OCI-LY7 (cell line): Measurements from ENCODE around the gene BRMS1. TPM values are rescaled to one million over a fixed set of nuclear protein-coding genes. Genes with fewer than 3 reads are reported as not detected.
"Not testable (repeated sequence)": the region's sequence is repeated elsewhere in the genome, so short reads cannot be mapped to it uniquely, and the experiment has no call there.

Source experiments
- BruUV-seq: library from RNA; stranded (reverse); fragments of 400-500 nt; replicated peaks from 2 replicates; lab custom pipeline; 2021; lab: Mats Ljungman, UMichigan
- CTCF ChIA-PET: fragments of 300-600 bp; sonication (Branson Sonifier 250); formaldehyde crosslinking; loops from one replicate; lab custom pipeline; 2022; ENCODE audit warnings: antibody characterized with exemption; ENCODE audit not compliant: unreplicated experiment; lab: Charles Lee
- POLR2A ChIA-PET: fragments of 300-600 bp; sonication (Branson Sonifier 250); formaldehyde crosslinking; loops from one replicate; lab custom pipeline; 2022; ENCODE audit warnings: antibody characterized with exemption; lab: Charles Lee
- DNase-seq: peaks from one replicate; pipeline ENCODE4 v3.0.0-alpha.2; 2015; ENCODE audit warnings: low spot score
- H2AFZ ChIP-seq: fragments of 200-600 bp; sonication (generic), shearing (Covaris generic); 2 replicates; pipeline ENCODE4 v1.6.1; 2014; ENCODE audit warnings: mild to moderate bottlenecking, antibody characterized with exemption, low read length, moderate library complexity
- H3K27ac ChIP-seq: fragments of 200-600 bp; sonication (generic); 2 replicates; pipeline ENCODE4 v1.5.1; 2014; ENCODE audit warnings: mixed run types, low read depth, mild to moderate bottlenecking, moderate library complexity, low read length, inconsistent platforms; ENCODE audit not compliant: poor library complexity, severe bottlenecking
- H3K36me3 ChIP-seq: fragments of 200-600 bp; sonication (generic); 2 replicates; pipeline ENCODE4 v1.6.1; 2014; ENCODE audit warnings: mild to moderate bottlenecking, antibody characterized with exemption, low read length, moderate library complexity, mixed read lengths; ENCODE audit not compliant: insufficient read depth
- H3K4me1 ChIP-seq: fragments of 200-600 bp; sonication (generic); 2 replicates; pipeline ENCODE4 v1.5.1; 2014; ENCODE audit warnings: mild to moderate bottlenecking, low read length; ENCODE audit not compliant: insufficient read depth, poor library complexity, severe bottlenecking
- H3K4me2 ChIP-seq: fragments of 200-600 bp; sonication (generic); 2 replicates; pipeline ENCODE4 v1.6.1; 2014; ENCODE audit warnings: mild to moderate bottlenecking, low read length
- H3K4me3 ChIP-seq: fragments of 200-600 bp; sonication (generic); 2 replicates; pipeline ENCODE4 v1.5.1; 2014; ENCODE audit warnings: mild to moderate bottlenecking, low read depth, low read length; ENCODE audit not compliant: poor library complexity, severe bottlenecking
- H3K79me2 ChIP-seq: fragments of 200-600 bp; sonication (generic); 2 replicates; pipeline ENCODE4 v1.6.1; 2016; ENCODE audit warnings: low read depth, mild to moderate bottlenecking, low read length, moderate library complexity, mixed read lengths; ENCODE audit not compliant: insufficient read depth
- H3K9me2 ChIP-seq: fragments of 200-600 bp; sonication (generic); 2 replicates; pipeline ENCODE4 v1.6.1; 2016; ENCODE audit warnings: mild to moderate bottlenecking, low read length, mixed read lengths; ENCODE audit not compliant: insufficient read depth
- H3K9me3 ChIP-seq: fragments of 200-600 bp; sonication (generic); 2 replicates; pipeline ENCODE4 v1.6.1; 2014; ENCODE audit warnings: mild to moderate bottlenecking, mixed run types, low read length, mixed read lengths
- H4K20me1 ChIP-seq: fragments of 200-600 bp; sonication (generic); 2 replicates; pipeline ENCODE4 v1.6.1; 2014; ENCODE audit warnings: mild to moderate bottlenecking, antibody characterized with exemption, low read length, moderate library complexity, mixed read lengths; ENCODE audit not compliant: insufficient read depth
- CTCF ChIP-seq: fragments of 200-600 bp; sonication (generic); conservative IDR thresholded peaks from 2 replicates; pipeline ENCODE4 v1.5.1; 2014; ENCODE audit warnings: mild to moderate bottlenecking, antibody characterized with exemption, low read length, moderate library complexity, mixed read lengths
- EZH2phosphoT487 ChIP-seq: fragments of 200-600 bp; sonication (generic); IDR thresholded peaks from 2 replicates; pipeline ENCODE4 v1.6.1; 2018; ENCODE audit warnings: low read depth, borderline replicate concordance, mild to moderate bottlenecking, mixed run types, antibody characterized with exemption, low read length, moderate library complexity, mixed read lengths
- intact Hi-C: fragments of 100-400 bp; cut with micrococcal nuclease; formaldehyde crosslinking; loops from one replicate; pipeline ENCODE4 v1.10.0; 2022; ENCODE audit not compliant: unreplicated experiment
- total RNA-seq, 2 experiments: library from RNA; depleted of rRNA in 1 of 2; stranded (reverse); fragments of >200 nt in 1 of 2; shearing (Covaris generic) in 1 of 2; gene quantifications; 2 replicates each; pipeline ENCODE4 v1.2.3, GENCODE V29; 2014 to 2022

BRMS1 gene
- total RNA-seq, 2 experiments from 2014 or later = 43.1 to 43.8 TPM

DNA sequence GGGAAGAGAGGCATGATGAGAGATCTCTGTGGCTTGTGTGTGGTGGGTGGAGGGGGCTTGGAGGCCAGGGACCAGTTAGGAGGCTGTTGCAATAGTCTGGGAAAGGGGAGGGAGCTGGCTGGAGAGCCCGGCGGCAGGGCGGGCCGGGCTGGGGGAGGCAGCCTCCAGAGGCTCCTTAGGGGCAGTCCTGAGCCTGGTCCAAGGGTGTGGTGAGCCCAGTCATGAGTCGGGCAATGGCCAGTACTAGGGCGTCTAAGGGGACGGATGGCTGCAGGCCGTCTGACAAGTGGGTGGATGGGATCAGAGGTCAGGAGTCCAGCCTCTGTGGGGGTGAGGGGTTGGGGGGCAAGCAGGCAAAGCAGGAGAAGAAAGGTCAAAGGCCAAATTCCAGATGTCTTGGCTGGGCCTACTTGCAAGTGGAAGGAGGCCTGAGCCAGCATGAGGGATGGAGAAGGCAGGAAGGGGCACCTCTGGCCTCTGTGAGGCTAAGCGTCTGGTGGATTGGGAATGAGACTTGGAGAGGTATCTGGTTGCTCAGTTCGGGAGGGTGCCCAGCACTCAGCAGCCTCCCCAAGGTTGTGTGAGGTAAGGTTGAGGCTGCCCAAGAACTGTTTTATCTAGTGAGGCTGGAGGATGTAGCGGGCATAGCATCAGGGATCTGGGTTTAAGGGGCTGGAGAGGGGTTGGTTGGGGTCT is 22.0 kb downstream of the BRMS1 start:
- Histone ChIP-seq H3K9me2 (no peaks in the 10 kb centered on the region), H3K4me3 (no peak overlapping the region), H2AFZ (no peak overlapping the region), H4K20me1 (no peaks in the 10 kb centered on the region), H3K27ac (no peak overlapping the region), H3K36me3 (no peaks in the 10 kb centered on the region), H3K79me2 (no peaks in the 10 kb centered on the region), H3K4me2 (no peak overlapping the region), H3K4me1 (peaks cover 48% of the 10 kb centered on the region), H3K9me3 (no peaks in the 10 kb centered on the region)
- intact Hi-C loops = no loop called here
- CTCF ChIA-PET = no interaction called here
- no TSS peak for BruUV-seq
- TF ChIP-seq EZH2phosphoT487 = no peak
- TF ChIP-seq CTCF = no peak
- POLR2A ChIA-PET = interaction anchor here (1.0 kb wide), 1 partner anchor 10 kb away, joined by 3 read pairs; no protein-coding TSS in a partner anchor
- no peak for DNase-seq

DNA sequence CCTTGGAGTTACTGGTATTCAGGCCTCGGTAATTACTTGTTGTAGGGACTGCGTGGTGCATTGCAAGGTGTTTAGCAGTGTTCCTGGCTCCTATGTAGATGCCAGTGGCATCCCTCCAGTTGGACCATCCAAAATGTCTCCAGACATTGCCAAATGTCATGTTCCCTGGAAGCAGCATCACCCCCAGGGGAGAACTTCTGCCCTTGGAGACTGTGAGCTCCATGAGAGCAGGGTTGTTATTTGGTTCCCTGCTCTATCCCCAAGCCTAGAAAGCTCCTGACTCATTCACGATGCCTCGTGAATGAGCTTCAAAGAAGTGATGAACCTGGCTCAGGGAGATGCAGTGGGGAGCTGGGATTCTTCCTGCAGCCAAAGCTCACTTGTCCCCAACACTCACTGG is 23.3 kb downstream of the BRMS1 start:
- H3K4me3 ChIP-seq = no peak overlapping the region
- H3K9me3 ChIP-seq = no peaks in the 10 kb centered on the region
- peaks cover 48% of the 10 kb centered on the region for H3K4me1 ChIP-seq
- BruUV-seq = no TSS peak
- no peak for TF ChIP-seq EZH2phosphoT487
- TF ChIP-seq CTCF = no peak
- no peaks in the 10 kb centered on the region for H3K36me3 ChIP-seq
- H4K20me1 ChIP-seq = no peaks in the 10 kb centered on the region
- no peak overlapping the region for H2AFZ ChIP-seq
- H3K79me2 ChIP-seq = no peaks in the 10 kb centered on the region
- ChIA-PET POLR2A (no interaction called here), CTCF (interaction anchor here (0.8 kb wide), 1 partner anchor 9 kb away, joined by 3 read pairs; no protein-coding TSS in a partner anchor)
- no peak overlapping the region for H3K27ac ChIP-seq
- intact Hi-C loops = no loop called here
- DNase-seq = no peak
- no peak overlapping the region for H3K4me2 ChIP-seq
- no peaks in the 10 kb centered on the region for H3K9me2 ChIP-seq

DNA sequence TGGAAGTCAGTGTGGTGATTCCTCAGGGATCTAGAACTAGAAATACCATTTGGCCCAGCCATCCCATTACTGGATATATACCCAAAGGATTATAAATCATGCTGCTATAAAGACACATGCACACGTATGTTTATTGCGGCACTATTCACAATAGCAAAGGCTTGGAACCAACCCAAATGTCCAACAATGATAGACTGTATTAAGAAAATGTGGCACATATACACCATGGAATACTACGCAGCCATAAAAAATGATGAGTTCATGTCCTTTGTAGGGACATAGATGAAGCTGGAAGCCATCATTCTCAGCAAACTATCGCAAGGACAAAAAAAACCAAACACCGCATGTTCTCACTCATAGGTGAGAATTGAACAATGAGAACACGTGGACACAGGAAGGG is 24.2 kb downstream of the BRMS1 start:
- H4K20me1 ChIP-seq, DNase-seq, H3K4me2 ChIP-seq, BruUV-seq, H3K9me3 ChIP-seq, H3K9me2 ChIP-seq, H3K27ac ChIP-seq, H3K36me3 ChIP-seq, H3K79me2 ChIP-seq, H3K4me3 ChIP-seq, H2AFZ ChIP-seq, CTCF ChIA-PET, intact Hi-C loops, POLR2A ChIA-PET: not testable (repeated sequence)
- peaks cover 39% of the 10 kb centered on the region for H3K4me1 ChIP-seq

DNA sequence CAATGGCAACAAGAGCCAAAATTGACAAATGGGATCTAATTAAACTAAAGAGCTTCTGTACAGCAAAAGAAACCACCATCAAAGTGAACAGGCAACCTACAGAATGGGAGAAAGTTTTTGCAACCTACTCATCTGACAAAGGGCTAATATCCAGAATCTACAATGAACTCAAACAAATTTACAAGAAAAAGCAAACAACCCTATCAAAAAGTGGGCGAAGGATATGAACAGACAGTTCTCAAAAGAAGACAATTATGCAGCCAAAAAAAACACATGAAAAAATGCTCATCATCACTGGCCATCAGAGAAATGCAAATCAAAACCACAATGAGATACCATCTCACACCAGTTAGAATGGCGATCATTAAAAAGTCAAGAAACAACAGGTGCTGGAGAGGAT is 24.6 kb downstream of the BRMS1 start:
- H3K9me3 ChIP-seq, CTCF ChIA-PET, POLR2A ChIA-PET, H4K20me1 ChIP-seq, DNase-seq, BruUV-seq, H3K9me2 ChIP-seq, H3K79me2 ChIP-seq, H3K36me3 ChIP-seq, intact Hi-C loops, H3K4me2 ChIP-seq, H3K27ac ChIP-seq, H2AFZ ChIP-seq, H3K4me3 ChIP-seq: not testable (repeated sequence)
- H3K4me1 ChIP-seq = peaks cover 35% of the 10 kb centered on the region
